Panc1 (cell line): ENCODE data around the gene UGT2A1. TPM values are rescaled to one million over a fixed set of nuclear protein-coding genes. Genes with fewer than 3 reads are reported as not detected.

ENCODE experiments used
- ATAC-seq: fragments of 200-7000 bp; cut with Tn5 transposase; 2 replicates; pipeline ENCODE4 v1.9.1; 2020; ENCODE audit warnings: mild to moderate bottlenecking, moderate library complexity
- BruUV-seq: library from RNA; stranded (reverse); fragments of 400-500 nt; replicated peaks from 2 replicates; lab custom pipeline; 2021; lab: Mats Ljungman, UMichigan
- CTCF ChIA-PET: fragments of 300-600 bp; sonication (Branson Sonifier 250); formaldehyde crosslinking; loops from one replicate; lab custom pipeline; 2022; ENCODE audit warnings: antibody characterized with exemption; lab: Charles Lee
- POLR2A ChIA-PET: fragments of 300-600 bp; sonication (Branson Sonifier 250); formaldehyde crosslinking; loops from one replicate; lab custom pipeline; 2022; ENCODE audit warnings: antibody characterized with exemption; lab: Charles Lee
- DNase-seq: peaks from one replicate; pipeline ENCODE4 v3.0.0-alpha.2; 2010; ENCODE audit warnings: low read depth, low spot score
- H3K27ac ChIP-seq: 2 replicates; pipeline ENCODE4 v1.5.1; 2011; ENCODE audit warnings: mild to moderate bottlenecking, low read length, inconsistent platforms
- H3K27me3 ChIP-seq: fragments of 200-500 bp; sonication (Bioruptor generic); 2 replicates; pipeline ENCODE4 v1.6.0; 2014; ENCODE audit warnings: low read length, inconsistent platforms; ENCODE audit not compliant: control insufficient read depth, insufficient read depth
- H3K36me3 ChIP-seq: fragments of 200-500 bp; sonication (Bioruptor generic); 2 replicates; pipeline ENCODE4 v1.5.1; 2014; ENCODE audit warnings: inconsistent platforms, mild to moderate bottlenecking, low read length, moderate library complexity; ENCODE audit not compliant: control insufficient read depth, insufficient read depth
- H3K4me1 ChIP-seq: 2 replicates; pipeline ENCODE4 v1.5.1; 2011; ENCODE audit warnings: inconsistent platforms, mild to moderate bottlenecking, low read length, moderate library complexity; ENCODE audit not compliant: control insufficient read depth, insufficient read depth
- H3K4me3 ChIP-seq, 2 experiments: 2 replicates each; pipeline ENCODE4 v1.5.1; 2011 to 2012; ENCODE audit warnings: low read depth in 2 of 2, low read length in 2 of 2, mild to moderate bottlenecking in 2 of 2, inconsistent platforms in 1 of 2, moderate library complexity in 1 of 2
- H3K9me3 ChIP-seq: fragments of 200-500 bp; sonication (Bioruptor generic); 2 replicates; pipeline ENCODE4 v1.5.1; 2014; ENCODE audit warnings: low read depth, mild to moderate bottlenecking, inconsistent platforms, low read length, moderate library complexity; ENCODE audit not compliant: control insufficient read depth, insufficient read depth
- POLR2AphosphoS5 ChIP-seq: IDR thresholded peaks from 2 replicates; pipeline ENCODE4 v1.6.1; 2012; ENCODE audit warnings: mild to moderate bottlenecking, low read depth, low read length, moderate library complexity
- SIN3A ChIP-seq: IDR thresholded peaks from 2 replicates; pipeline ENCODE4 v1.6.1; 2012; ENCODE audit warnings: low read depth, mild to moderate bottlenecking, low read length, moderate library complexity, borderline replicate concordance; ENCODE audit not compliant: insufficient read depth
- TCF7L2 ChIP-seq: IDR thresholded peaks from 2 replicates; pipeline ENCODE4 v1.6.1; 2011; ENCODE audit warnings: mild to moderate bottlenecking, low read depth, low read length, inconsistent platforms
- in situ Hi-C: cut with HindIII; loops from 2 replicates; pipeline ENCODE4 v1.10.0; 2016; ENCODE audit warnings: low sequenced_read_pairs, low pct_unique_long_range_greater_than_20kb
- intact Hi-C: fragments of 100-400 bp; cut with micrococcal nuclease; formaldehyde crosslinking; loops from one replicate; pipeline ENCODE4 v1.10.0; 2022; ENCODE audit not compliant: unreplicated experiment
- total RNA-seq: library from RNA; stranded (reverse); gene quantifications from one replicate; pipeline ENCODE4 v1.2.1, GENCODE V29; 2021; ENCODE audit not compliant: unreplicated experiment
- TF ChIP-seq, protein P1 (sequence below): fragments of 450-650 bp; IDR thresholded peaks from 2 replicates; pipeline ENCODE4 v1.5.1; 2017; ENCODE audit warnings: mild to moderate bottlenecking
- TF ChIP-seq, protein P2 (sequence below), 2 experiments: IDR thresholded peaks; 2 replicates each; pipeline ENCODE4 v1.6.1; 2011 to 2012; ENCODE audit warnings: low read depth in 2 of 2, control low read depth in 1 of 2, low read length in 1 of 2, mild to moderate bottlenecking in 1 of 2, moderate library complexity in 1 of 2; ENCODE audit not compliant: insufficient read depth in 1 of 2

Gene UGT2A1
- total RNA-seq, 1 experiment from 2014 or later: not detected

DNA sequence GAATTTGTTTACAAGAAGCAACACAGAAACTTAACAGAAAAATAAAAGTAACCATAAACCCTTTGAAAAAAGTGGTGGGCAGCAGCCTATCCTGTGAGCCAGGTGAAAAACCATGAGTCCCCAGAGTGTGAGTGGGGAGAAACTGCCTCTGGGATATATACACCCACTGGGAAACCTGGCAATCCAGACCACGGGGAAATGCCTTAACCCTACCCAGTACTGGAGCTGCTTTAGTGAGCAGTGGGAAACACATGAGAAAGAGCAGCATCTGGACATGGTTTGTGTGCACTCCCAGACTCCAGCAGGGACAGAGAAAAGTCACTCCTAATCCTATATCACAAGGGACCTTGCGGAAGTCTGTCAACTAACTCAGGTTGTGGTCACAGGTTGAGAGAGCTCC is 53.0 kb downstream of the UGT2A1 start:
- no peak for ATAC-seq
- H3K9me3 ChIP-seq: no peaks in the 10 kb centered on the region
- DNase-seq: no peak
- in situ Hi-C loops (no loop called here), intact Hi-C loops (no loop called here)
- no peaks in the 10 kb centered on the region for H3K36me3 ChIP-seq
- CTCF ChIA-PET: no interaction called here
- POLR2A ChIA-PET: no interaction called here
- TF ChIP-seq, protein P1, sequence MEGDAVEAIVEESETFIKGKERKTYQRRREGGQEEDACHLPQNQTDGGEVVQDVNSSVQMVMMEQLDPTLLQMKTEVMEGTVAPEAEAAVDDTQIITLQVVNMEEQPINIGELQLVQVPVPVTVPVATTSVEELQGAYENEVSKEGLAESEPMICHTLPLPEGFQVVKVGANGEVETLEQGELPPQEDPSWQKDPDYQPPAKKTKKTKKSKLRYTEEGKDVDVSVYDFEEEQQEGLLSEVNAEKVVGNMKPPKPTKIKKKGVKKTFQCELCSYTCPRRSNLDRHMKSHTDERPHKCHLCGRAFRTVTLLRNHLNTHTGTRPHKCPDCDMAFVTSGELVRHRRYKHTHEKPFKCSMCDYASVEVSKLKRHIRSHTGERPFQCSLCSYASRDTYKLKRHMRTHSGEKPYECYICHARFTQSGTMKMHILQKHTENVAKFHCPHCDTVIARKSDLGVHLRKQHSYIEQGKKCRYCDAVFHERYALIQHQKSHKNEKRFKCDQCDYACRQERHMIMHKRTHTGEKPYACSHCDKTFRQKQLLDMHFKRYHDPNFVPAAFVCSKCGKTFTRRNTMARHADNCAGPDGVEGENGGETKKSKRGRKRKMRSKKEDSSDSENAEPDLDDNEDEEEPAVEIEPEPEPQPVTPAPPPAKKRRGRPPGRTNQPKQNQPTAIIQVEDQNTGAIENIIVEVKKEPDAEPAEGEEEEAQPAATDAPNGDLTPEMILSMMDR: no peak
- TF ChIP-seq, protein P2, sequence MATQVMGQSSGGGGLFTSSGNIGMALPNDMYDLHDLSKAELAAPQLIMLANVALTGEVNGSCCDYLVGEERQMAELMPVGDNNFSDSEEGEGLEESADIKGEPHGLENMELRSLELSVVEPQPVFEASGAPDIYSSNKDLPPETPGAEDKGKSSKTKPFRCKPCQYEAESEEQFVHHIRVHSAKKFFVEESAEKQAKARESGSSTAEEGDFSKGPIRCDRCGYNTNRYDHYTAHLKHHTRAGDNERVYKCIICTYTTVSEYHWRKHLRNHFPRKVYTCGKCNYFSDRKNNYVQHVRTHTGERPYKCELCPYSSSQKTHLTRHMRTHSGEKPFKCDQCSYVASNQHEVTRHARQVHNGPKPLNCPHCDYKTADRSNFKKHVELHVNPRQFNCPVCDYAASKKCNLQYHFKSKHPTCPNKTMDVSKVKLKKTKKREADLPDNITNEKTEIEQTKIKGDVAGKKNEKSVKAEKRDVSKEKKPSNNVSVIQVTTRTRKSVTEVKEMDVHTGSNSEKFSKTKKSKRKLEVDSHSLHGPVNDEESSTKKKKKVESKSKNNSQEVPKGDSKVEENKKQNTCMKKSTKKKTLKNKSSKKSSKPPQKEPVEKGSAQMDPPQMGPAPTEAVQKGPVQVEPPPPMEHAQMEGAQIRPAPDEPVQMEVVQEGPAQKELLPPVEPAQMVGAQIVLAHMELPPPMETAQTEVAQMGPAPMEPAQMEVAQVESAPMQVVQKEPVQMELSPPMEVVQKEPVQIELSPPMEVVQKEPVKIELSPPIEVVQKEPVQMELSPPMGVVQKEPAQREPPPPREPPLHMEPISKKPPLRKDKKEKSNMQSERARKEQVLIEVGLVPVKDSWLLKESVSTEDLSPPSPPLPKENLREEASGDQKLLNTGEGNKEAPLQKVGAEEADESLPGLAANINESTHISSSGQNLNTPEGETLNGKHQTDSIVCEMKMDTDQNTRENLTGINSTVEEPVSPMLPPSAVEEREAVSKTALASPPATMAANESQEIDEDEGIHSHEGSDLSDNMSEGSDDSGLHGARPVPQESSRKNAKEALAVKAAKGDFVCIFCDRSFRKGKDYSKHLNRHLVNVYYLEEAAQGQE (IDR thresholded peaks at IDR 0.05; ENCODE audit: insufficient read depth in 1 of 2, low read depth in 2 of 2, low read length in 1 of 2): no peak
- TF ChIP-seq TCF7L2: no peak
- TF ChIP-seq SIN3A: no peak
- TF ChIP-seq POLR2AphosphoS5: no peak
- no peak overlapping the region for H3K27ac ChIP-seq
- no peaks in the 10 kb centered on the region for H3K4me1 ChIP-seq
- no peaks in the 10 kb centered on the region for H3K27me3 ChIP-seq
- no peak overlapping the region for H3K4me3 ChIP-seq
- no TSS peak for BruUV-seq

- POLR2A ChIA-PET: no interaction called here
- Histone ChIP-seq H3K4me3 (no peak overlapping the region), H3K9me3 (no peaks in the 10 kb centered on the region), H3K36me3 (no peaks in the 10 kb centered on the region), H3K27ac (no peak overlapping the region), H3K4me1 (no peaks in the 10 kb centered on the region), H3K27me3 (no peaks in the 10 kb centered on the region)
- intact Hi-C loops (no loop called here), in situ Hi-C loops (no loop called here)
- TF ChIP-seq, protein P1: no peak
- TF ChIP-seq TCF7L2 (no peak), SIN3A (no peak), POLR2AphosphoS5 (no peak)
- TF ChIP-seq, protein P2 (IDR thresholded peaks at IDR 0.05; ENCODE audit: insufficient read depth in 1 of 2, low read depth in 2 of 2, low read length in 1 of 2): no peak
- ATAC-seq: no peak
- BruUV-seq: no TSS peak
- CTCF ChIA-PET: no interaction called here
- no peak for DNase-seq
Observed at GRCh38 chr4:69594382-69594781, 58.7 kb downstream of the UGT2A1 start.
